ENCODE results near the gene TM7SF2. TPM values are rescaled to one million over a fixed set of nuclear protein-coding genes. Genes with fewer than 3 reads are reported as not detected.

TM7SF2 gene
- polyA plus RNA-seq (2012; ENCODE audit: insufficient read depth, insufficient read length, low read depth), result 22.5 TPM

GRCh38 chr11:65111744-65112545 lies at the start of gene TM7SF2:
Gene TM7SF2 (plus strand): TSS chr11:65111872. CDS start chr11:65112016, 144 bp downstream.
- H3K4me1 ChIP-seq, result peaks cover 5% of the 10 kb centered on the region
- H3K9me3 ChIP-seq, result no peaks in the 10 kb centered on the region
- H3K4me3 ChIP-seq (ENCODE audit: low read depth, low read length), result peak within 1 kb of the TSS; percentile 69
- peak; percentile 94 for DNase-seq
- no peaks in the 10 kb centered on the region for H3K27me3 ChIP-seq
- peaks cover 10% of the 10 kb centered on the region for H3K36me3 ChIP-seq
- TF ChIP-seq CTCF (IDR thresholded peaks at IDR 0.05; ENCODE audit: low read depth, low read length), result no peak

GRCh38 chr11:65063532-65063931 lies 48.1 kb upstream of the TM7SF2 start:
- Histone ChIP-seq H3K4me3 (ENCODE audit: low read depth, low read length) (no peak overlapping the region), H3K27me3 (no peaks in the 10 kb centered on the region), H3K9me3 (no peaks in the 10 kb centered on the region), H3K36me3 (no peaks in the 10 kb centered on the region), H3K4me1 (no peaks in the 10 kb centered on the region)
- no peak for DNase-seq
- TF ChIP-seq CTCF (IDR thresholded peaks at IDR 0.05; ENCODE audit: low read depth, low read length), result no peak

- DNase-seq, result peak; percentile 25
- TF ChIP-seq CTCF (IDR thresholded peaks at IDR 0.05; ENCODE audit: low read depth, low read length), result no peak
- Histone ChIP-seq H3K36me3 (no peaks in the 10 kb centered on the region), H3K27me3 (no peaks in the 10 kb centered on the region), H3K4me3 (ENCODE audit: low read depth, low read length) (no peak overlapping the region), H3K9me3 (no peaks in the 10 kb centered on the region), H3K4me1 (no peaks in the 10 kb centered on the region)
Measured at GRCh38 chr11:65064847-65065240, 46.8 kb upstream of the TM7SF2 start.

GRCh38 chr11:65065851-65066250 lies 45.8 kb upstream of the TM7SF2 start:
- no peak for TF ChIP-seq CTCF (IDR thresholded peaks at IDR 0.05; ENCODE audit: low read depth, low read length)
- Histone ChIP-seq H3K36me3 (no peaks in the 10 kb centered on the region), H3K4me3 (ENCODE audit: low read depth, low read length) (no peak overlapping the region), H3K4me1 (no peaks in the 10 kb centered on the region), H3K27me3 (no peaks in the 10 kb centered on the region), H3K9me3 (no peaks in the 10 kb centered on the region)
- DNase-seq, result no peak

- TF ChIP-seq CTCF (IDR thresholded peaks at IDR 0.05; ENCODE audit: low read depth, low read length), result no peak
- no peak for DNase-seq
- no peaks in the 10 kb centered on the region for H3K36me3 ChIP-seq
- no peaks in the 10 kb centered on the region for H3K9me3 ChIP-seq
- no peak overlapping the region for H3K4me3 ChIP-seq (ENCODE audit: low read depth, low read length)
- no peaks in the 10 kb centered on the region for H3K27me3 ChIP-seq
- no peaks in the 10 kb centered on the region for H3K4me1 ChIP-seq
Measured at GRCh38 chr11:65066315-65066714, 45.4 kb upstream of the TM7SF2 start.

DNA sequence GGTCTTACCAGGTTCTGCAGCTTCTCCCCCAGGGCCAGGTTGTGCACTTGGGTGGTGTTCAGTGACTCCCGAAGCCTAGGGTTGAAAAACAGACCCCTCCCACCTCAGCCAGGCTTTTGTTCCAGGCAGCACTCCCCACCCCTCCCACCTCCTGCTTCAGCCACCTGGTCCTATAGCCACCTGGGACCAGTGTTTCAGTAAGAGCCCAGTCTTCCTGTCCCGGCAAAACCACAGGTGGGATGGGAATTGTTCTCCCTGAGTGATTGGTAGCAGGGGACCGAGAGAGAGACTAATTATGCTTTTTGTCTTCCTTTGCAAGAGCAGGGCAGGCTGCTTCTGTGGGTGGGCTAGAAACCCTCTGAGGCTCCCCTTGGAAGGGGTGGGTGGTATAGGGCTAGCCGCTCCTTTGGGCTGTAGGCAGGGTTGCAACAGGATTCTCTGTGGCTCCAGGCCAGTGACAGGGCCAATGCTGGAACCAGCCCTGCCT lies 44.8 kb upstream of the TM7SF2 start:
- TF ChIP-seq CTCF (IDR thresholded peaks at IDR 0.05; ENCODE audit: low read depth, low read length), result no peak
- no peak for DNase-seq
- H3K9me3 ChIP-seq, result no peaks in the 10 kb centered on the region
- no peaks in the 10 kb centered on the region for H3K36me3 ChIP-seq
- no peaks in the 10 kb centered on the region for H3K27me3 ChIP-seq
- H3K4me1 ChIP-seq, result no peaks in the 10 kb centered on the region
- no peak overlapping the region for H3K4me3 ChIP-seq (ENCODE audit: low read depth, low read length)
